GM12892 (cell line): ENCODE measurements around the gene EIF5AL1.
"Not testable (repeated sequence)": the region's sequence is repeated elsewhere in the genome, so short reads cannot be mapped to it uniquely, and the experiment has no call there.

ENCODE experiments used
- POLR2A ChIP-seq: IDR thresholded peaks from 2 replicates; pipeline ENCODE4 v1.6.1; 2011; ENCODE audit warnings: low read depth, low read length, control low read depth
- TAF1 ChIP-seq: IDR thresholded peaks from 2 replicates; pipeline ENCODE4 v1.6.1; 2011; ENCODE audit warnings: low read depth, mild to moderate bottlenecking, control low read depth, low read length, borderline replicate concordance

GRCh38 chr10:79521751-79522150, 9.4 kb downstream of the EIF5AL1 start:
- TF ChIP-seq POLR2A, TAF1: not testable (repeated sequence)
